Measurements from ENCODE around the gene PLS3. TPM values are rescaled to one million over a fixed set of nuclear protein-coding genes. Genes with fewer than 3 reads are reported as not detected.
A peak's percentile ranks its signal among the peaks of the same experiment; 100 is the strongest.

PLS3 gene
- total RNA-seq, 1 donor from 2014 or later = 42.7 TPM

GRCh38 chrX:115560211-115560977 is 580 bp upstream of the PLS3 start:
- Histone ChIP-seq H3K9me3 (replicated peaks) (no peaks in the 10 kb centered on the region), H3K36me3 (no peaks in the 10 kb centered on the region), H3K27ac (replicated peaks) (peak overlapping the region; percentile 93), H3K4me3 (peak overlapping the region; percentile 83), H3K27me3 (ENCODE audit: low read depth) (no peaks in the 10 kb centered on the region), H3K4me1 (peaks cover 35% of the 10 kb centered on the region)
- no peak for DNase-seq
- intact Hi-C loops (cut with micrococcal nuclease) = no loop called here
- TF ChIP-seq, protein P1, sequence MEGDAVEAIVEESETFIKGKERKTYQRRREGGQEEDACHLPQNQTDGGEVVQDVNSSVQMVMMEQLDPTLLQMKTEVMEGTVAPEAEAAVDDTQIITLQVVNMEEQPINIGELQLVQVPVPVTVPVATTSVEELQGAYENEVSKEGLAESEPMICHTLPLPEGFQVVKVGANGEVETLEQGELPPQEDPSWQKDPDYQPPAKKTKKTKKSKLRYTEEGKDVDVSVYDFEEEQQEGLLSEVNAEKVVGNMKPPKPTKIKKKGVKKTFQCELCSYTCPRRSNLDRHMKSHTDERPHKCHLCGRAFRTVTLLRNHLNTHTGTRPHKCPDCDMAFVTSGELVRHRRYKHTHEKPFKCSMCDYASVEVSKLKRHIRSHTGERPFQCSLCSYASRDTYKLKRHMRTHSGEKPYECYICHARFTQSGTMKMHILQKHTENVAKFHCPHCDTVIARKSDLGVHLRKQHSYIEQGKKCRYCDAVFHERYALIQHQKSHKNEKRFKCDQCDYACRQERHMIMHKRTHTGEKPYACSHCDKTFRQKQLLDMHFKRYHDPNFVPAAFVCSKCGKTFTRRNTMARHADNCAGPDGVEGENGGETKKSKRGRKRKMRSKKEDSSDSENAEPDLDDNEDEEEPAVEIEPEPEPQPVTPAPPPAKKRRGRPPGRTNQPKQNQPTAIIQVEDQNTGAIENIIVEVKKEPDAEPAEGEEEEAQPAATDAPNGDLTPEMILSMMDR (IDR thresholded peaks at IDR 0.05; ENCODE audit: borderline replicate concordance) = no peak

GRCh38 chrX:115561605-115562479 is 868 bp downstream of the PLS3 start:
- H3K9me3 ChIP-seq (replicated peaks) = no peaks in the 10 kb centered on the region
- H3K27ac ChIP-seq (replicated peaks) = peak overlapping the region; percentile 93
- TF ChIP-seq, protein P1 (IDR thresholded peaks at IDR 0.05; ENCODE audit: borderline replicate concordance) = no peak
- intact Hi-C loops (cut with micrococcal nuclease) = no loop called here
- H3K27me3 ChIP-seq (ENCODE audit: low read depth) = no peaks in the 10 kb centered on the region
- H3K4me1 ChIP-seq = peaks cover 42% of the 10 kb centered on the region
- peak overlapping the region; percentile 83 for H3K4me3 ChIP-seq
- peak; percentile 44 for DNase-seq
- H3K36me3 ChIP-seq = no peaks in the 10 kb centered on the region

- Histone ChIP-seq H3K9me3 (replicated peaks) (no peaks in the 10 kb centered on the region), H3K4me3 (peak overlapping the region; percentile 83), H3K27ac (replicated peaks) (peak overlapping the region; percentile 93), H3K4me1 (peaks cover 42% of the 10 kb centered on the region), H3K27me3 (ENCODE audit: low read depth) (no peaks in the 10 kb centered on the region), H3K36me3 (no peaks in the 10 kb centered on the region)
- TF ChIP-seq, protein P1 (IDR thresholded peaks at IDR 0.05; ENCODE audit: borderline replicate concordance) = no peak
- intact Hi-C loops (cut with micrococcal nuclease) = no loop called here
- DNase-seq = no peak
These were observed 1.5 kb downstream of the PLS3 start for GRCh38 chrX:115562480-115562847.

DNA sequence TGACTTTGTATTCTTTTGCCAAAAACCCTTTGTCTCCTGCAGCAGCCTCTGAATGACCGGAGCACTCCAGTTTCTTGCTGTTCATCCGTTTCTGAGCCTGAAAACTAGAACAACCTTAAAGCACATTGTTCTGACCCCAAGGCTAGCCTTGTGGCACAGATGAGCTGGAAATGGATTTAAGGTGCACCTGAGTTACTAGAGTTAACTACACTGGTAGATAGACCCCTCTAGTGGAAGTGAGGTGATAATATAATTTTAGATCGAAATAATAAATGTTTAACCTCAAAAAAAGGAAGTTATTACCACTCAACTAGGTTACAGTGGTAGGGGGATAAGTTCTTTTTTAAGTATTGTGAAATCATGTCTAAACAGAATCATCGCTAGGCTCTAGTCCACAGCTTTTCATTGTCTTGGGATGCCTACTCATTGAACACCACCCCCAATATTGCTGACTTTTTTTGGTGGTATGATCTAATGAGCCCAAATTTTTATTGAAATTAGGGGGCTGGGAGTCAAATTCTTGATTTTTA is 2.7 kb downstream of the PLS3 start:
- H3K27ac ChIP-seq (replicated peaks) = peak overlapping the region; percentile 93
- H3K4me1 ChIP-seq = peaks cover 45% of the 10 kb centered on the region
- TF ChIP-seq, protein P1 (IDR thresholded peaks at IDR 0.05; ENCODE audit: borderline replicate concordance) = no peak
- no peak for DNase-seq
- H3K9me3 ChIP-seq (replicated peaks) = no peaks in the 10 kb centered on the region
- H3K4me3 ChIP-seq = peak overlapping the region; percentile 83
- intact Hi-C loops (cut with micrococcal nuclease) = no loop called here
- H3K36me3 ChIP-seq = no peaks in the 10 kb centered on the region
- no peaks in the 10 kb centered on the region for H3K27me3 ChIP-seq (ENCODE audit: low read depth)

DNA sequence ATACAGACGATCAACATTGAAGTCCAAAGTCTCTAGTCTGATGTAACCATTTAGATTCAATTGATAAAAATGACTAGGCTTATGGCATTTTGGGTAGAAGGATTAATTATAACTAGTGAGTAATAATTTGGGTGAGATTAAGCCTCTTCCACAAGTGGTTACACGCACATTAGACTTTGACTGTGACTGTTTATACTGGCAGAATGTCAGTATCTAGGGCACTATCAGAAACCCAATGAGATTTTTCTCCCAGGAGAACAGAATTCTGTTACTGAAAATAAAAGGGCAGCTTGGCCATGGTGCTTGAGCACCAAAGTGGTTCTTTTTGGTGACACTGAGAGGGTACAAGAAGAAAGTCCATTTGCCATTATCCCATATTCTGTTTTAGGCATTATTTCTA is 3.3 kb downstream of the PLS3 start:
- no peaks in the 10 kb centered on the region for H3K36me3 ChIP-seq
- peaks cover 49% of the 10 kb centered on the region for H3K4me1 ChIP-seq
- peak overlapping the region; percentile 93 for H3K27ac ChIP-seq (replicated peaks)
- no peaks in the 10 kb centered on the region for H3K9me3 ChIP-seq (replicated peaks)
- TF ChIP-seq, protein P1 (IDR thresholded peaks at IDR 0.05; ENCODE audit: borderline replicate concordance) = no peak
- peak overlapping the region; percentile 83 for H3K4me3 ChIP-seq
- intact Hi-C loops (cut with micrococcal nuclease) = no loop called here
- DNase-seq = no peak
- no peaks in the 10 kb centered on the region for H3K27me3 ChIP-seq (ENCODE audit: low read depth)
